Panc1 (cell line): Measurements from ENCODE around the gene PRKAG2.

Source experiments
- CTCF ChIP-seq: fragments of 450-650 bp; IDR thresholded peaks from 2 replicates; pipeline ENCODE4 v1.5.1; 2017; ENCODE audit warnings: mild to moderate bottlenecking
- POLR2AphosphoS5 ChIP-seq: IDR thresholded peaks from 2 replicates; pipeline ENCODE4 v1.6.1; 2012; ENCODE audit warnings: mild to moderate bottlenecking, low read depth, low read length, moderate library complexity
- REST ChIP-seq, 2 experiments: IDR thresholded peaks; 2 replicates each; pipeline ENCODE4 v1.6.1; 2011 to 2012; ENCODE audit warnings: low read depth in 2 of 2, control low read depth in 1 of 2, low read length in 1 of 2, mild to moderate bottlenecking in 1 of 2, moderate library complexity in 1 of 2; ENCODE audit not compliant: insufficient read depth in 1 of 2
- SIN3A ChIP-seq: IDR thresholded peaks from 2 replicates; pipeline ENCODE4 v1.6.1; 2012; ENCODE audit warnings: low read depth, mild to moderate bottlenecking, low read length, moderate library complexity, borderline replicate concordance; ENCODE audit not compliant: insufficient read depth
- TCF7L2 ChIP-seq: IDR thresholded peaks from 2 replicates; pipeline ENCODE4 v1.6.1; 2011; ENCODE audit warnings: mild to moderate bottlenecking, low read depth, low read length, inconsistent platforms

- TF ChIP-seq CTCF (no peak), POLR2AphosphoS5 (no peak), SIN3A (no peak), REST (IDR thresholded peaks at IDR 0.05; ENCODE audit: insufficient read depth in 1 of 2, low read depth in 2 of 2, low read length in 1 of 2) (no peak), TCF7L2 (no peak)
These were observed 279.1 kb downstream of the PRKAG2 start for GRCh38 chr7:151597541-151598444.
